ENCODE measurements around the gene RFNG. TPM values are rescaled to one million over a fixed set of nuclear protein-coding genes. Genes with fewer than 3 reads are reported as not detected.

The RFNG gene
- polyA plus RNA-seq, 1 experiment: 11.8 TPM

DNA sequence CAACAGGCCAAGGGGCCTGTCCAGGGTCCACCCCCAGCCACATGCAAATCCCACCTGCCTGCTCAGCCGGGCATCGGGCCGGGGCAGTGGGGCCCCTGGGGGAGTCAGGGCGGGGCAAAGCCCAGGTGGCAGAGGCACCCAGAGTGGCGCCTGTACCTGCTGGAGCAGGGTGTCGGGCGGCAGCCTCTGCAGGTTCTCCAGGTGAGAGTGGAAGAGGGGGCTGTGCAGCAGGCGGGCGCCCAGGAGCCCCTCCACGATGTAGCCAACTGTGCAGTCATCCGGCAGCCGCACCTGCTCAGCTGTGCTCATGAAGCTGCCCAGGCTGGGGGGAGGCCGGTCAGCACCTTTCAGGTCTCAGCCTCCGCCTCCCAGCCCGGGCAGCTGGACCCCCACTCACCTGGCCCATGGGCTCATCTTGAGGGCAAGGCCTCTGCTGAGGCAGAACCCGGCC lies 2.1 kb downstream of the RFNG start:
- DNase-seq (ENCODE audit: low read depth, low spot score): no peak
- Histone ChIP-seq H3K27me3 (ENCODE audit: control insufficient read depth, insufficient read depth, low read length) (no peaks in the 10 kb centered on the region), H3K27ac (ENCODE audit: low read depth, low read length) (no peak overlapping the region), H3K4me3 (ENCODE audit: low read depth, low read length) (no peak overlapping the region), H3K9me3 (ENCODE audit: control insufficient read depth, insufficient read depth, low read length) (peaks cover 4% of the 10 kb centered on the region; the same call in 1 of the 2 replicates)
- CTCF ChIA-PET: interaction anchor here (1.6 kb wide), 1 partner anchor 12 kb away, joined by 4 read pairs; the partner anchor contains the start of gene DCXR
- TF ChIP-seq, protein P1, sequence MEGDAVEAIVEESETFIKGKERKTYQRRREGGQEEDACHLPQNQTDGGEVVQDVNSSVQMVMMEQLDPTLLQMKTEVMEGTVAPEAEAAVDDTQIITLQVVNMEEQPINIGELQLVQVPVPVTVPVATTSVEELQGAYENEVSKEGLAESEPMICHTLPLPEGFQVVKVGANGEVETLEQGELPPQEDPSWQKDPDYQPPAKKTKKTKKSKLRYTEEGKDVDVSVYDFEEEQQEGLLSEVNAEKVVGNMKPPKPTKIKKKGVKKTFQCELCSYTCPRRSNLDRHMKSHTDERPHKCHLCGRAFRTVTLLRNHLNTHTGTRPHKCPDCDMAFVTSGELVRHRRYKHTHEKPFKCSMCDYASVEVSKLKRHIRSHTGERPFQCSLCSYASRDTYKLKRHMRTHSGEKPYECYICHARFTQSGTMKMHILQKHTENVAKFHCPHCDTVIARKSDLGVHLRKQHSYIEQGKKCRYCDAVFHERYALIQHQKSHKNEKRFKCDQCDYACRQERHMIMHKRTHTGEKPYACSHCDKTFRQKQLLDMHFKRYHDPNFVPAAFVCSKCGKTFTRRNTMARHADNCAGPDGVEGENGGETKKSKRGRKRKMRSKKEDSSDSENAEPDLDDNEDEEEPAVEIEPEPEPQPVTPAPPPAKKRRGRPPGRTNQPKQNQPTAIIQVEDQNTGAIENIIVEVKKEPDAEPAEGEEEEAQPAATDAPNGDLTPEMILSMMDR (IDR thresholded peaks at IDR 0.05; ENCODE audit: low read depth, low read length): no peak
- POLR2A ChIA-PET: no interaction called here

GRCh38 chr17:82049106-82049505 lies 2.5 kb downstream of the RFNG start:
- Histone ChIP-seq H3K4me3 (ENCODE audit: low read depth, low read length) (no peak overlapping the region), H3K27ac (ENCODE audit: low read depth, low read length) (no peak overlapping the region), H3K9me3 (ENCODE audit: control insufficient read depth, insufficient read depth, low read length) (peaks cover 4% of the 10 kb centered on the region; the same call in 1 of the 2 replicates), H3K27me3 (ENCODE audit: control insufficient read depth, insufficient read depth, low read length) (no peaks in the 10 kb centered on the region)
- TF ChIP-seq, protein P1 (IDR thresholded peaks at IDR 0.05; ENCODE audit: low read depth, low read length): no peak
- DNase-seq (ENCODE audit: low read depth, low spot score): no peak
- ChIA-PET CTCF (no interaction called here), POLR2A (no interaction called here)

DNA sequence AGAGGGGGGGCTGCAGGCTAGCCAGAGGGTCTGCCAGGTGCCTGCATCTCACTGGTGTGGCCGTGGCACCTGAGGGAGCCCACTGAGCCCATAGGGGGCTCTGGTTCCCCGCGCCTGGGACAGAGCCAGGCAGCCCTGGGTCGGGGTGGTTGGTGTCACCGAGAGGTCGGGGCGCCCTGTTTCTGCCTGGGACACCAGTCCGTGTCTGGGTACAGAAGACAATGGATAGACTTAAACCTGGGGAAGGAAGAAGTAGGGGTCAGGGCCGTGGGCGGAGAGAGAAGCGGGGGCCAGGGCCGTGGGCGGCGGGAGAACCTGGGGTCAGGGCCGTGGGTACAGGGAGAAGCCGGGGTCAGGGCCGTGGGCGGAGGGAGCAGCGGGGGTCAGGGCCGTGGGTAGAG lies 3.0 kb downstream of the RFNG start:
- ChIA-PET CTCF (no interaction called here), POLR2A (no interaction called here)
- Histone ChIP-seq H3K27ac (ENCODE audit: low read depth, low read length) (no peak overlapping the region), H3K4me3 (ENCODE audit: low read depth, low read length) (no peak overlapping the region), H3K9me3 (ENCODE audit: control insufficient read depth, insufficient read depth, low read length) (peaks cover 4% of the 10 kb centered on the region; the same call in 1 of the 2 replicates), H3K27me3 (ENCODE audit: control insufficient read depth, insufficient read depth, low read length) (no peaks in the 10 kb centered on the region)
- no peak for DNase-seq (ENCODE audit: low read depth, low spot score)
- TF ChIP-seq, protein P1 (IDR thresholded peaks at IDR 0.05; ENCODE audit: low read depth, low read length): no peak

DNA sequence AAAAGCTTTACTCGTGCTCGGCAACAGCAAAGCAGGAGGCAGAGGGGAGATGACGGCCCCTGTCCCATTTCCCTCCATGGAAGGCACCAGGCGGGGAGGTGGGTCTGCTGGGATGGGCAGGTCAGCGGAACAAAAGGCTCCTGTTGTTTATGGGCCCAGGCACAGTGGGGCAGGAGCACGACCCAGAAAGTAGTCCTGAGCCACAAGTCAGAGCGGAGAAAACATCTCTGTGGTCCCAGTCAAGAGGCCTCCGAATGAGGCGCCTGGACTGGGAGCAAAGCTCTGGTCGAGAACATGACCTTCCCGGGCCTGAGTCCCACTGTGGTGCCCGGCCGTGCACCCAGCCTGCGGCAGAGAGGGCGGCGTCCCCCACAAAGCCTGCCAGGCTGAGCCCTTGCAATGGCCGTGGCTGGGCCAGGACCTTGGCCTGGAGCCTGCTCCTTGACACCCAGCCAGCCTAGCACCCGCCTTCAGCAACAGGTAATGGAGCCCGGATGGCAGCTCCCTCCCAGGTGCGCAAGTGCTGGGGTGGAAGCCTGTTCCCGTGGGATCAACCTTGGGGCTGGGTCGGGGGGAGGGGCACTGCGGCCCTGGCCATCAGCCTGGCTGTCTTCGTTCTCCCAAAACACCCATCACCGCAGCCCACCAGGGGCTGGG lies 3.6 kb downstream of the RFNG start:
- TF ChIP-seq, protein P1 (IDR thresholded peaks at IDR 0.05; ENCODE audit: low read depth, low read length): no peak
- DNase-seq (ENCODE audit: low read depth, low spot score): no peak
- no peaks in the 10 kb centered on the region for H3K27me3 ChIP-seq (ENCODE audit: control insufficient read depth, insufficient read depth, low read length)
- H3K27ac ChIP-seq (ENCODE audit: low read depth, low read length): no peak overlapping the region
- POLR2A ChIA-PET: interaction anchor here (0.6 kb wide), 1 partner anchor 123 kb away, joined by 9 read pairs; no protein-coding TSS in a partner anchor
- H3K4me3 ChIP-seq (ENCODE audit: low read depth, low read length): no peak overlapping the region
- CTCF ChIA-PET: no interaction called here
- H3K9me3 ChIP-seq (ENCODE audit: control insufficient read depth, insufficient read depth, low read length): peaks cover 4% of the 10 kb centered on the region; the same call in 1 of the 2 replicates

DNA sequence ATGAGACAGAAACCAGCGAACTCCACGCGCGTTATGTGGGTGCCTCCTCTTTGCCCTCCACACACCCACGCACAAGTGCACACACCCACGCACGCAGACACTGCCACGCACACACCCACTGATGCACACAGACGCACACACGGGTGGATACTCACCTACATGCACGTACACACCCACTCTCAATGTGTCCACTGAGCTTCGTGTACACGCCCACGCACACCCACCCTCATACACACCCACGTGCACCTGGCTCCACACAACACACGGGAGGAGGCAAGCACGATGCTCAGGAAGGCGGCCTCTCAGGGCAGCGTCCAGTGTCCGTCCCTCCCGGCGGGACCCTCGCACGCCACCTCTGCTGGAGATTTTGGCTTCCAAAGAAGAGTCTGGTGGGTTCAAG lies 4.2 kb downstream of the RFNG start:
- TF ChIP-seq, protein P1 (IDR thresholded peaks at IDR 0.05; ENCODE audit: low read depth, low read length): no peak
- Histone ChIP-seq H3K9me3 (ENCODE audit: control insufficient read depth, insufficient read depth, low read length) (peaks cover 4% of the 10 kb centered on the region; the same call in 1 of the 2 replicates), H3K4me3 (ENCODE audit: low read depth, low read length) (no peak overlapping the region), H3K27me3 (ENCODE audit: control insufficient read depth, insufficient read depth, low read length) (no peaks in the 10 kb centered on the region), H3K27ac (ENCODE audit: low read depth, low read length) (no peak overlapping the region)
- no peak for DNase-seq (ENCODE audit: low read depth, low spot score)
- ChIA-PET CTCF (no interaction called here), POLR2A (no interaction called here)
